Stimulated activated CD4-positive, alpha-beta T cell treated with anti-CD3 and anti-CD28 coated beads, TNF-alpha, amount 100 ng/mL, for 48 hours (primary cell): ENCODE data around the gene TGFBR2.

Experiments
- DNase-seq, 3 donors: peaks; one replicate each; pipeline ENCODE4 v3.0.0-alpha.2; 2020; ENCODE audit warnings: low read depth in 3 of 3

The TGFBR2 gene

GRCh38 chr3:30673425-30674341 lies 67.3 kb downstream of the TGFBR2 start:
- DNase-seq = no peak

DNA sequence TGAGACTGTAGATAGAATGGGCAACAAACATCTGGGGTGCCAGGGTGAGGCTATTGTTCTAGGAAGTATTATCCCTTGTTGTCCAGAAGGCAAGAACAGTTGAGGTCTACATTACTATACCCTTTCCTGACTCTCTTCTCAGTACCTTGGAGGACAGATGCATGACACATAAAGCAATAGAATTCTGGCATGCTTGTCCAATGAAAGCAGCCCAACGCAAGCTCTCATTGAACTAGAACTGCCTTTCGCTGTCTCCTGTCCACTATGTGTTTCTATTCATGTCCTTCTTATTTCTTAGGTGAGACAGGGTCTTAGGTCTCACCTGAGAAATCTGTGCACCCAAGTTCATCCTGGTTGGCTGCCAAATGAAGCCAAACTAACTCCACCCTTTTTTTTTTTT lies 68.6 kb downstream of the TGFBR2 start:
- DNase-seq = no peak

DNA sequence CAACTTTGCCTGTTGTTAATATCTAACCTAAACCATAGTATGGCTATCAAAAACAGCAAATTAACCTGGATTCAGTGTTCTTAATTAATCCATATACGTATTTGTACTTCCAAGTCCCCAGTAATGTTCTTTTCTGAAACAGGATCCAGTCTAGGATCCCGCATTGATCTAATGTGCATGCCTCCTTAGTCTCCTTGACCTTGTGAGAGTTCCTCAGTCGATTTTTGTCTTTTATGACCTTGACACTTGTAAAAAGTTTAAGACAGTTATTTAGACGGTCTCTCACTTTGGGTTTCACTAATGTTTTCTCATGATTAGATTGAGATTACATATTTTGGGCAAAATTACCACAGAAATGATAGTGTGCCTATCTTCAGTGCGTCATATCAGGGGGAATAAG lies 69.4 kb downstream of the TGFBR2 start:
- no peak for DNase-seq

DNA sequence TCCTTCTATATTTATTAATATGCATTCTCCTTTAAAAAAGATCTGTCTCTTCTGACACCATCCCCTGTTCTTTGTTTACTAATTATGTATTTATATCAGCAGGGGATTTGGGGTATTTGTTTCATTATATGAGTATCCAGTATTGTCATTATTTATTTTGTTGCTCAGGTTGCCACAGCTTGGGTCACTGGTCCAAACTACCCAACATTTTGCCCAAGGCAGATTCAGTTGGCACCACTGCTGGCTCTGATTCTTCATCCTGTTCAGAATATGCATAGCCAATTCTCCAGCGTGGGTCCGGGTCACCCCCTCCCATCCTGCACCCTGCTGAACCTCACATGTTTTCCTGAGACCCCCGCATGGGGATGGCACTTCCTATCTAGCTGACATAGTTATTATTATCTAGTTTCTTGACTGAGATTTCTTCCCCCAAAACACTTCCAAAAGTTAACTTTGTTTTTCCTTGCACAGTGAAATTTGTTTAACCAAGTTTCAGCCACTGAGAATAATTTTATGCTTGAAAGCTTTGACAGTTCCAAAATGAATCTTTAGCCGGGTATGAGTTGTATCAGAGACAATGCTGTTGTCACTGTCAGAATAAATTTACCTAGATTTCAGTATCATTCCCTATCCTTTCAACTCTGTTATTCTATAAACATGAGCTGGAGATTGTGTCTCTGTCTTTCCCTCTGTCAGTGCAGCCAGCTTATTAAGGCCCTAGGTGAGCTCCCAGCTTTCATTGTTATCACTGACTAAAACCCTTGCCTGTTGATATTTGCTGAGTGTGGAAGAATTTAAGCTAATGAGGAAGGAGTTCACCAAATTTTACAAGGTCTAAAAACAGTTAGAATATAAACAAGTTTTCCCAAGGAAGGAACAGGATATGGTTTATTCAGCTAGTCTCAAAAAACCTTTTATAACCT lies 70.3 kb downstream of the TGFBR2 start:
- no peak for DNase-seq

DNA sequence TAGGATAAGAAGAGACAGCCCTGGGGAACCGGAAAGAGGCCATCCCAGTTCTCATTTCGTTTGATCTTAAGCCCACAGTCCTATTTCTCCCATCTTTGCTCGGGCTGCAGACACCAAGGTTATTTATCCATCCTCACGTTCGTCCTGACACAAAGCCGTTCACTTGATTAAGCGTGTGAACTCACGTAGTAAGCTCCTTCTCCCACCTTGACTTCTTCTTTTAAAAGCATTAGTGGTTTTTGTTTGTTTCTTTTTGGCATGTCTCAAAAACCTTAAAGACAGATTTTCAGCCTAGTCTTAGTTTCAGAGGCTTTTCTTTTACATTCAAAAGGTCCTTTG lies 70.9 kb downstream of the TGFBR2 start:
- no peak for DNase-seq

GRCh38 chr3:30679045-30679444 lies 72.6 kb downstream of the TGFBR2 start:
- no peak for DNase-seq

DNA sequence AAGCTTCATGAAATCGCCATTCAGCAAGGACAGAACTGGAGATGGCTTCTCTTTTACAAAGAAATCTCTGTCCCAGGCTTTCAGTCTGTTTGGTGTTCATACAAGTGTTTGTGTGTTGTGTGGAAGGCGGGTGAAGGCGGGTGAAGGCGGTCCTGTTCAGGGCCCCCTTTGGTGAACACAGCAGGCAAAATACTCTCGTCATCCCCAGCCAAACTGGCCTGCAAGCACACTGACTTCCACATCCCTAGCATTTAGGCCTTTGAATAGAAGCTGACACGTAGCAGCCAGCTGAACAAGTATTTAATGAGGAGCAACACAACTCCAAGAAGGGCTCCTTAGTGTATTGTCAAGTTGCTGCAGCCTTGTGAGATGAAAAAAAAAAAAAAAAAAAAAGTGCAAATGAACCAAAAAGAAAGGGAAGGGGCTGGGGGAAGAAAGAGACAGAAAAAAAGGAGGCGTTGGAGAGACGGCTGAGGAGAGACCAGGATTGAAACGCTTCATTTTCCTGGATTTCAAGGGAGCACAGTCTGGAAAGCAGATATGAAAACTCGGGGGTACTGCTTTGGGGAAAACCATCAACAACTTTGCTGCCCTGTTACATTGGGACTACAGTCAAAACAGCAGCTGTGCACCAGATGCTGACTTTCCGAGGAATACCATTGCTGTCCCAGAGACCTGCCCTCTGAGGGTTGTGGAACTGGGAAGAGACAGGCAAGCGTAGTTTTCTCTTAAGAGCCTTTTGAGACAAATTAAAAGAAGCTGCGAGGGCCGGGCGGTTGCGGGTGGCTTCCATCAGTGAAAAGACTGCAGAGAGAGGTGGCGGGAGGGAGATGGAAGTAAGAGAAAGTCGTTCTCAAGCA lies 74.6 kb downstream of the TGFBR2 start:
- no peak for DNase-seq

DNA sequence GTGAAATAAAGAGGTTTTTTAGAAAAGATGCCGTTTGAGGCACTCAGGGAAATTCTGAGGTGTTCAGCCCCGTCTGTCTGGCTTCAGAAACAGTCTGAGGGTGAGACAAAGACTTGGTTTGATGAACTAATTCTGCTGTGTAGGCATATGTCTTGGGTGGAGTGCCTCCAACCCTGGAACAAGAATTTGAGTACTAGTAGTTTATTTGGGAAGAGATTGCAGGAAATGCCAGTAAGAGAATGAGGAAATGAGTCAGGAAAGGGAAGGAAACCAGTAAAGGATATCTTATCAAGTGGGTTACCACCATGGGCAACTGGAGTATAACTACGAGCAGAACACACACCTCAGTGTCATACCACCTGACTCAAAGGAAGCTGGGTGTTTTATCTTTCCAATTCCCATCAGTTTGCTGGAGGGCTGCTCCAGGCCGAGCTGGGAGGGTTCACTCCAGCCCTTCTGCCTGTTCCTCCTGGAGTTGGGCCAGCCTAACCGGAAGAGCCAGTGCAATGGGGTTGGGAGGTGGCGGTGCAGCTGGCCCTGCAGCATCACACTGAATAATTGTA lies 75.3 kb downstream of the TGFBR2 start:
- no peak for DNase-seq

- DNase-seq = no peak
These were observed 76.2 kb downstream of the TGFBR2 start for GRCh38 chr3:30682434-30683155.

GRCh38 chr3:30683769-30684168 lies 77.4 kb downstream of the TGFBR2 start:
- no peak for DNase-seq

GRCh38 chr3:30684356-30684755 lies 78.0 kb downstream of the TGFBR2 start:
- DNase-seq = no peak

GRCh38 chr3:30685267-30685667 lies 78.9 kb downstream of the TGFBR2 start:
- no peak for DNase-seq

DNA sequence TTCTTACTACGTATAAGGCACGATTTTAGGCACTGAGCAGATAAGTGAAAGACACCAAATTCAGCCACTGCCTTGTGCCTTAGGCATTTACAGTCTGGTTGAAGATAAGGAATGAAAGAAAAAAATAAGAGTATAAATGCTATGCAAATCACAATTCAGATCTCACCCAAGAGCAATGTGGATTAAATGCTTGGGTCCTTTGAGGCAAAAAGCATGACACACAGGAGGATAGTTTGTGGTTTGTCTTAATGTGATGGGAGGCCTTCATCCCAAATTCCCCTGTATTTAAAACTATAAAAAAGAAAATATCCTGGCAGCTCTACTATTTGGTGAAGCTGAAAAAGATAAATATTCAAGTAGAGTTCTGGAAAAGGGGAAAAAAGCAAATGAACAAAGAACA lies 79.8 kb downstream of the TGFBR2 start:
- DNase-seq = no peak

DNA sequence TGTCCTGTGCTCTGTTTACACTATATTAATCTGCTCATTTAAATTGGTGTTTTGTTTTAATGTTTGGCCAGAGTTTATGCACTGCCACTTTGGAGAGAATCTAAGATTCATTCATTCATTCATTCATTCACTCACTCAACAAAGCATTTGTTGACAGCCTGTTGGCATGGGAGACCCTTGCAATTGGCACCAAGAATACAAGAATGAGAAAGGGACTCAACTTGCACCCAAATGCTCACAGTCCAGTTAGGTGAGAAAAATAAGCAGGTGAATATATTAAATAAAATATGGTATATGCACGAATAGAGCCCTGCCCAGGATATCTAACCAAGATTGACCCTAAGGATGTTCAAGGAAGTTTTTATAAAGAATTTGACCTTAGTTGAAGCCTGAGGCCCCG lies 80.4 kb downstream of the TGFBR2 start:
- DNase-seq = no peak

- DNase-seq = no peak
These were observed 81.6 kb downstream of the TGFBR2 start for GRCh38 chr3:30687930-30688570.

- no peak for DNase-seq
These were observed 82.6 kb downstream of the TGFBR2 start for GRCh38 chr3:30688776-30689641.

DNA sequence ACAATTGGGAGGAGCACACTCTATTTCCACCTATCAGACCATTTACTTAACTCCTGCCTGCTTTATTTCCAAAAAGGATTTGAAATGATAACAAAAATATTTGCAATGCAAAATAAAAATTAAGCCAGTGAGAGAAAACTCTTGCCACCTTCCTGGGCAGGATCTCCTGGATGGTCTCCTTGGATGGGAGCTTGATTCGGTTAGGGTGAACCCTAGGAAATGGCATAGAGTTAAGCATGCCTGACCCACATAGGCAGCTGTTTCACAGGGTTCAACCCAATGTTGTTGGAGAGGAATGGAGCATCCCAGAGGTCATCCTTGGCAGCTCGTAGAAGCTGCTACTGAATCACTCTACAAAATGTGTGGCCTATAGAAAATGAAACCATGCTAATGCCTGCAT lies 83.8 kb downstream of the TGFBR2 start:
- no peak for DNase-seq

DNA sequence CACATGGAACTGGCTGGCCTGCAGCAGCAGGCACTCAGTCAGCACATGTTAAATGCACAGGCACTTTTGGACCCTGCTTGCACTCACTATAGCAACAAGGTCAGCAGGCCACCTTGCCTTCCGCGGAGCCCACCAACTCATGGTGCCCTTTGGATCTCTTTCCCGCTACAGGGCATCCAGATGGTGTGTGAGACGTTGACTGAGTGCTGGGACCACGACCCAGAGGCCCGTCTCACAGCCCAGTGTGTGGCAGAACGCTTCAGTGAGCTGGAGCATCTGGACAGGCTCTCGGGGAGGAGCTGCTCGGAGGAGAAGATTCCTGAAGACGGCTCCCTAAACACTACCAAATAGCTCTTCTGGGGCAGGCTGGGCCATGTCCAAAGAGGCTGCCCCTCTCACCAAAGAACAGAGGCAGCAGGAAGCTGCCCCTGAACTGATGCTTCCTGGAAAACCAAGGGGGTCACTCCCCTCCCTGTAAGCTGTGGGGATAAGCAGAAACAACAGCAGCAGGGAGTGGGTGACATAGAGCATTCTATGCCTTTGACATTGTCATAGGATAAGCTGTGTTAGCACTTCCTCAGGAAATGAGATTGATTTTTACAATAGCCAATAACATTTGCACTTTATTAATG lies 85.0 kb downstream of the TGFBR2 start:
- DNase-seq = no peak

- no peak for DNase-seq
These were observed 85.5 kb downstream of the TGFBR2 start for GRCh38 chr3:30691944-30692343.
